A204.1 (cell line): ENCODE results near the gene DDX23.
"Not testable (repeated sequence)": the region's sequence is repeated elsewhere in the genome, so short reads cannot be mapped to it uniquely, and the experiment has no call there.

Experiments
- FAIRE-seq: peaks from 2 replicates; lab custom pipeline; 2012; peaks lifted over from hg19 to GRCh38; lab: Jason Lieb, UNC

Gene DDX23

GRCh38 chr12:48851883-48852733, at the start of gene DDX23:
Gene DDX23 (minus strand): TSS chr12:48852163. CDS start chr12:48845782, 6,381 bp downstream.
- peak; percentile 92 for FAIRE-seq

- no peak for FAIRE-seq
Observed at GRCh38 chr12:48901278-48901677, 49.3 kb upstream of the DDX23 start.

GRCh38 chr12:48899651-48900050, 47.7 kb upstream of the DDX23 start:
- no peak for FAIRE-seq

GRCh38 chr12:48894271-48894670, 42.3 kb upstream of the DDX23 start:
- no peak for FAIRE-seq

- FAIRE-seq, result no peak
Observed at GRCh38 chr12:48890657-48891418, 38.9 kb upstream of the DDX23 start.

- no peak for FAIRE-seq
Observed at GRCh38 chr12:48889679-48890078, 37.7 kb upstream of the DDX23 start.

- FAIRE-seq, result no peak
Observed at GRCh38 chr12:48883305-48884161, 31.6 kb upstream of the DDX23 start.

GRCh38 chr12:48882972-48883304, 31.0 kb upstream of the DDX23 start:
- no peak for FAIRE-seq

GRCh38 chr12:48882315-48882687, 30.3 kb upstream of the DDX23 start:
- FAIRE-seq, result no peak

- no peak for FAIRE-seq
Observed at GRCh38 chr12:48881686-48882314, 29.8 kb upstream of the DDX23 start.

- no peak for FAIRE-seq
Observed at GRCh38 chr12:48880647-48881046, 28.7 kb upstream of the DDX23 start.

- FAIRE-seq, result no peak
Observed at GRCh38 chr12:48878548-48878947, 26.6 kb upstream of the DDX23 start.

- no peak for FAIRE-seq
Observed at GRCh38 chr12:48875944-48876515, 24.1 kb upstream of the DDX23 start.

- not testable (repeated sequence) for FAIRE-seq
Observed at GRCh38 chr12:48873534-48873933, 21.6 kb upstream of the DDX23 start.

GRCh38 chr12:48873096-48873495, 21.1 kb upstream of the DDX23 start:
- FAIRE-seq, result no peak

GRCh38 chr12:48869191-48869590, 17.2 kb upstream of the DDX23 start:
- no peak for FAIRE-seq

- no peak for FAIRE-seq
Observed at GRCh38 chr12:48868451-48868850, 16.5 kb upstream of the DDX23 start.

- no peak for FAIRE-seq
Observed at GRCh38 chr12:48866052-48866711, 14.2 kb upstream of the DDX23 start.

GRCh38 chr12:48865281-48866051, 13.5 kb upstream of the DDX23 start, which contains the start of gene RND1:
Gene RND1 (minus strand): TSS chr12:48865870. CDS start chr12:48865767, 103 bp downstream.
- FAIRE-seq, result peak; percentile 93

GRCh38 chr12:48863291-48863690, 11.3 kb upstream of the DDX23 start:
- no peak for FAIRE-seq
